Measurements from ENCODE around the gene MBTD1.
"Not testable (repeated sequence)": the region's sequence is repeated elsewhere in the genome, so short reads cannot be mapped to it uniquely, and the experiment has no call there.

Gene MBTD1

GRCh38 chr17:51185763-51186332, 74.0 kb downstream of the MBTD1 start:
- no peak for DNase-seq

- DNase-seq, result no peak
Measured at GRCh38 chr17:51184124-51184523, 75.7 kb downstream of the MBTD1 start.

- DNase-seq, result no peak
Measured at GRCh38 chr17:51180486-51180885, 79.4 kb downstream of the MBTD1 start.

- DNase-seq, result not testable (repeated sequence)
Measured at GRCh38 chr17:51172030-51172429, 87.8 kb downstream of the MBTD1 start.

GRCh38 chr17:51170736-51171135, 89.1 kb downstream of the MBTD1 start:
- no peak for DNase-seq

GRCh38 chr17:51169340-51169739, 90.5 kb downstream of the MBTD1 start:
- DNase-seq, result no peak

GRCh38 chr17:51166987-51167931, 92.6 kb downstream of the MBTD1 start:
- peak; percentile 20 to 55 for DNase-seq

- peak; percentile 90 to 91 for DNase-seq
Measured at GRCh38 chr17:51166198-51166986, 93.5 kb downstream of the MBTD1 start, which contains the start of gene NME2. NME2 (plus strand) TSS chr17:51166411; CDS start chr17:51166831, 420 bp downstream.

GRCh38 chr17:51165680-51166197, 94.1 kb downstream of the MBTD1 start:
- DNase-seq, result peak in 1 of 2 experiments; percentile 42

- peak; percentile 40 to 82 for DNase-seq
Measured at GRCh38 chr17:51164911-51165679, 94.8 kb downstream of the MBTD1 start.

- no peak for DNase-seq
Measured at GRCh38 chr17:51161541-51161940, 98.3 kb downstream of the MBTD1 start.

GRCh38 chr17:51159604-51160003, 100.2 kb downstream of the MBTD1 start:
- no peak for DNase-seq

GRCh38 chr17:51155416-51155815, 104.4 kb downstream of the MBTD1 start:
- DNase-seq, result no peak

- DNase-seq, result no peak
Measured at GRCh38 chr17:51154176-51154575, 105.7 kb downstream of the MBTD1 start.

- peak; percentile 99 to 100 for DNase-seq
Measured at GRCh38 chr17:51153210-51154072, 106.4 kb downstream of the MBTD1 start, which contains the start of gene NME1. NME1 (plus strand) TSS chr17:51153559; CDS start chr17:51155655, 2,096 bp downstream.

GRCh38 chr17:51152766-51153209, 107.1 kb downstream of the MBTD1 start:
- DNase-seq, result peak; percentile 39 to 53

GRCh38 chr17:51150932-51151331, 108.9 kb downstream of the MBTD1 start:
- DNase-seq, result no peak

- no peak for DNase-seq
Measured at GRCh38 chr17:51149163-51149562, 110.7 kb downstream of the MBTD1 start.

- no peak for DNase-seq
Measured at GRCh38 chr17:51147650-51148049, 112.2 kb downstream of the MBTD1 start.

GRCh38 chr17:51144266-51145022, 115.4 kb downstream of the MBTD1 start:
- no peak for DNase-seq

Data from SHP77 (cell line).